Mesenchymal stem cell (in vitro differentiated cells and primary cell): ENCODE measurements around the gene RHPN2.

Experiments
- DNase-seq: peaks from one replicate; pipeline ENCODE4 v3.0.0-alpha.2; 2013
- H2AFZ ChIP-seq: one replicate; pipeline ENCODE4 v1.6.1; 2013; ENCODE audit warnings: low read depth, mild to moderate bottlenecking, control low read depth, inconsistent platforms, low read length, moderate library complexity
- H2AK5ac ChIP-seq: 2 replicates; pipeline ENCODE4 v1.6.1; 2013; ENCODE audit warnings: low read length, moderate library complexity, mild to moderate bottlenecking, inconsistent platforms; ENCODE audit not compliant: severe bottlenecking
- H2BK120ac ChIP-seq: one replicate; pipeline ENCODE4 v1.6.1; 2013; ENCODE audit warnings: low read depth, mild to moderate bottlenecking, inconsistent platforms, low read length, moderate library complexity
- H2BK12ac ChIP-seq, 2 experiments: one replicate each; pipeline ENCODE4 v1.6.1; 2013; ENCODE audit warnings: inconsistent platforms in 2 of 2, low read length in 2 of 2, mild to moderate bottlenecking in 2 of 2, moderate library complexity in 2 of 2, control low read depth in 1 of 2
- H2BK15ac ChIP-seq: one replicate; pipeline ENCODE4 v1.6.1; 2013; ENCODE audit warnings: mild to moderate bottlenecking, low read depth, inconsistent platforms; ENCODE audit not compliant: poor library complexity, severe bottlenecking
- H2BK5ac ChIP-seq: 2 replicates; pipeline ENCODE4 v1.6.1; 2013; ENCODE audit warnings: low read depth, mild to moderate bottlenecking, low read length, control low read depth, inconsistent platforms; ENCODE audit not compliant: poor library complexity, severe bottlenecking
- H3K14ac ChIP-seq, 2 experiments: one replicate each; pipeline ENCODE4 v1.6.1; 2013; ENCODE audit warnings: inconsistent platforms in 2 of 2, low read length in 2 of 2, control low read depth in 1 of 2, mild to moderate bottlenecking in 1 of 2, moderate library complexity in 1 of 2
- H3K18ac ChIP-seq, 2 experiments: one replicate each; pipeline ENCODE4 v1.6.1; 2013; ENCODE audit warnings: inconsistent platforms in 2 of 2, low read length in 2 of 2, control low read depth in 1 of 2, low read depth in 1 of 2, mild to moderate bottlenecking in 1 of 2
- H3K23ac ChIP-seq, 2 experiments: one replicate each; pipeline ENCODE4 v1.6.1; 2013; ENCODE audit warnings: inconsistent platforms in 2 of 2, low read length in 2 of 2, mild to moderate bottlenecking in 2 of 2, moderate library complexity in 2 of 2, control low read depth in 1 of 2
- H3K27ac ChIP-seq: 2 replicates; pipeline ENCODE4 v1.5.1; 2013; ENCODE audit warnings: mild to moderate bottlenecking, moderate library complexity, low read length, control low read depth, inconsistent platforms; ENCODE audit not compliant: poor library complexity, severe bottlenecking
- H3K27me3 ChIP-seq, 2 experiments: 2 replicates each; pipeline versions ENCODE4 v1.6.1 to v1.7.0; 2013; ENCODE audit warnings: low read length in 2 of 2, mild to moderate bottlenecking in 2 of 2, moderate library complexity in 2 of 2, control low read depth in 1 of 2, inconsistent platforms in 1 of 2; ENCODE audit not compliant: control insufficient read depth in 1 of 2, insufficient read depth in 1 of 2
- H3K36me3 ChIP-seq, 2 experiments: 2 replicates each; pipeline versions ENCODE4 v1.6.1 to v1.7.0; 2013; ENCODE audit warnings: low read length in 2 of 2, control low read depth in 1 of 2, inconsistent platforms in 1 of 2, low read depth in 1 of 2, mild to moderate bottlenecking in 1 of 2; ENCODE audit not compliant: insufficient read depth in 2 of 2, control insufficient read depth in 1 of 2
- H3K4ac ChIP-seq, 2 experiments: one replicate each; pipeline ENCODE4 v1.6.1; 2013; ENCODE audit warnings: inconsistent platforms in 2 of 2, low read length in 2 of 2, mild to moderate bottlenecking in 2 of 2, moderate library complexity in 2 of 2, control low read depth in 1 of 2, low read depth in 1 of 2
- H3K4me1 ChIP-seq: 2 replicates; pipeline ENCODE4 v1.6.1; 2013; ENCODE audit warnings: low read depth, low read length, control low read depth; ENCODE audit not compliant: control insufficient read depth, insufficient read depth
- H3K4me2 ChIP-seq: 2 replicates; pipeline ENCODE4 v1.6.1; 2013; ENCODE audit warnings: low read length, mild to moderate bottlenecking, inconsistent platforms; ENCODE audit not compliant: poor library complexity, severe bottlenecking
- H3K4me3 ChIP-seq, 2 experiments: 2 replicates each; pipeline versions ENCODE4 v1.5.1 to v1.7.0; 2013; ENCODE audit warnings: low read length in 2 of 2, mild to moderate bottlenecking in 2 of 2, control low read depth in 1 of 2, low read depth in 1 of 2; ENCODE audit not compliant: insufficient read depth in 1 of 2
- H3K79me1 ChIP-seq: replicated peaks from 2 replicates; pipeline ENCODE4 v1.6.1; 2013; ENCODE audit warnings: mild to moderate bottlenecking, control low read depth, low read length, inconsistent platforms; ENCODE audit not compliant: poor library complexity, severe bottlenecking
- H3K9ac ChIP-seq: 2 replicates; pipeline ENCODE4 v1.7.0; 2013; ENCODE audit warnings: mild to moderate bottlenecking, low read length, moderate library complexity
- H3K9me3 ChIP-seq: 2 replicates; pipeline ENCODE4 v1.7.0; 2013; ENCODE audit warnings: mild to moderate bottlenecking, low read length; ENCODE audit not compliant: control insufficient read depth
- H4K8ac ChIP-seq: one replicate; pipeline ENCODE4 v1.6.1; 2013; ENCODE audit warnings: inconsistent platforms, mild to moderate bottlenecking, low read length, moderate library complexity
- H4K91ac ChIP-seq: one replicate; pipeline ENCODE4 v1.6.1; 2013; ENCODE audit warnings: mild to moderate bottlenecking, low read length, inconsistent platforms
- WGBS: methylation state at CpG from one replicate; pipeline ENCODE4 v1.1.7; 2013; ENCODE audit warnings: mixed read lengths; 5-methylcytosine and 5-hydroxymethylcytosine counted together

The RHPN2 gene

GRCh38 chr19:33108161-33108560 is 43.5 kb upstream of the RHPN2 start:
- 96% methylated on average over 10 of the region's 10 CpGs for WGBS
- no peak overlapping the region for H3K23ac ChIP-seq
- no peak overlapping the region for H2BK120ac ChIP-seq
- H2BK12ac ChIP-seq: no peak overlapping the region
- no peak overlapping the region for H2AK5ac ChIP-seq
- no peak overlapping the region for H3K14ac ChIP-seq
- H3K27me3 ChIP-seq: no peaks in the 10 kb centered on the region
- H3K4me1 ChIP-seq: peaks cover 5% of the 10 kb centered on the region
- no peak overlapping the region for H3K27ac ChIP-seq
- H3K9ac ChIP-seq: no peak overlapping the region
- no peak for DNase-seq
- no peaks in the 10 kb centered on the region for H3K9me3 ChIP-seq
- H3K36me3 ChIP-seq: peaks cover 45 to 70% of the 10 kb centered on the region in 2 experiments
- no peak overlapping the region for H2BK15ac ChIP-seq
- no peak overlapping the region for H3K4me2 ChIP-seq
- H3K4ac ChIP-seq: no peak overlapping the region
- H4K91ac ChIP-seq: no peak overlapping the region
- no peak overlapping the region for H4K8ac ChIP-seq
- no peak overlapping the region for H3K18ac ChIP-seq
- no peak overlapping the region for H3K4me3 ChIP-seq
- H3K79me1 ChIP-seq: peaks cover 7% of the 10 kb centered on the region
- H2AFZ ChIP-seq: no peak overlapping the region
- no peak overlapping the region for H2BK5ac ChIP-seq

GRCh38 chr19:33102893-33103292 is 38.2 kb upstream of the RHPN2 start:
- H2AFZ ChIP-seq: no peak overlapping the region
- H2BK120ac ChIP-seq: no peak overlapping the region
- no peaks in the 10 kb centered on the region for H3K27me3 ChIP-seq
- H3K9ac ChIP-seq: no peak overlapping the region
- H3K4ac ChIP-seq: no peak overlapping the region
- H3K36me3 ChIP-seq: peaks cover 47 to 55% of the 10 kb centered on the region in 2 experiments
- no peak overlapping the region for H3K4me3 ChIP-seq
- no peak overlapping the region for H2AK5ac ChIP-seq
- H2BK15ac ChIP-seq: no peak overlapping the region
- H3K9me3 ChIP-seq: no peaks in the 10 kb centered on the region
- no peak overlapping the region for H2BK5ac ChIP-seq
- H2BK12ac ChIP-seq: no peak overlapping the region
- peaks cover 3% of the 10 kb centered on the region for H3K4me1 ChIP-seq
- H3K23ac ChIP-seq: no peak overlapping the region
- H3K14ac ChIP-seq: no peak overlapping the region
- no peak overlapping the region for H3K27ac ChIP-seq
- no peak overlapping the region for H4K8ac ChIP-seq
- no peak overlapping the region for H4K91ac ChIP-seq
- no peak for DNase-seq
- no peak overlapping the region for H3K4me2 ChIP-seq
- peaks cover 8% of the 10 kb centered on the region for H3K79me1 ChIP-seq
- WGBS: 98% methylated on average over 6 of the region's 6 CpGs
- H3K18ac ChIP-seq: no peak overlapping the region

GRCh38 chr19:33100894-33101644 is 36.4 kb upstream of the RHPN2 start:
- no peak overlapping the region for H3K18ac ChIP-seq
- no peak overlapping the region for H3K4me3 ChIP-seq
- no peak overlapping the region for H3K27ac ChIP-seq
- no peak overlapping the region for H2AK5ac ChIP-seq
- no peak overlapping the region for H2BK12ac ChIP-seq
- no peak overlapping the region for H2BK120ac ChIP-seq
- no peak overlapping the region for H2AFZ ChIP-seq
- no peak for DNase-seq
- no peak overlapping the region for H3K4ac ChIP-seq
- H3K4me2 ChIP-seq: no peak overlapping the region
- no peak overlapping the region for H2BK15ac ChIP-seq
- WGBS: 97% methylated on average over 6 of the region's 10 CpGs
- H3K36me3 ChIP-seq: peaks cover 44 to 51% of the 10 kb centered on the region in 2 experiments
- no peak overlapping the region for H3K23ac ChIP-seq
- H3K9me3 ChIP-seq: no peaks in the 10 kb centered on the region
- peaks cover 7% of the 10 kb centered on the region for H3K79me1 ChIP-seq
- H3K14ac ChIP-seq: no peak overlapping the region
- H2BK5ac ChIP-seq: no peak overlapping the region
- no peak overlapping the region for H4K8ac ChIP-seq
- no peaks in the 10 kb centered on the region for H3K27me3 ChIP-seq
- H3K4me1 ChIP-seq: peaks cover 5% of the 10 kb centered on the region
- no peak overlapping the region for H4K91ac ChIP-seq
- H3K9ac ChIP-seq: no peak overlapping the region

GRCh38 chr19:33098055-33098534 is 33.4 kb upstream of the RHPN2 start:
- 96% methylated on average over 4 of the region's 4 CpGs for WGBS
- H3K14ac ChIP-seq: no peak overlapping the region
- no peak overlapping the region for H4K8ac ChIP-seq
- no peak overlapping the region for H3K4ac ChIP-seq
- no peak overlapping the region for H3K4me2 ChIP-seq
- H3K23ac ChIP-seq: no peak overlapping the region
- no peak overlapping the region for H2AFZ ChIP-seq
- no peak overlapping the region for H3K27ac ChIP-seq
- H2BK15ac ChIP-seq: no peak overlapping the region
- no peak overlapping the region for H2BK120ac ChIP-seq
- H2BK5ac ChIP-seq: no peak overlapping the region
- H3K36me3 ChIP-seq: peaks cover 50 to 66% of the 10 kb centered on the region in 2 experiments
- peaks cover 2% of the 10 kb centered on the region for H3K79me1 ChIP-seq
- DNase-seq: no peak
- no peak overlapping the region for H4K91ac ChIP-seq
- no peaks in the 10 kb centered on the region for H3K9me3 ChIP-seq
- no peak overlapping the region for H3K4me3 ChIP-seq
- H3K18ac ChIP-seq: no peak overlapping the region
- H3K9ac ChIP-seq: no peak overlapping the region
- no peak overlapping the region for H2BK12ac ChIP-seq
- H3K27me3 ChIP-seq: no peaks in the 10 kb centered on the region
- peaks cover 9% of the 10 kb centered on the region for H3K4me1 ChIP-seq
- no peak overlapping the region for H2AK5ac ChIP-seq
